GM23338 (cell line): ENCODE measurements around the gene GPX7. TPM values are rescaled to one million over a fixed set of nuclear protein-coding genes. Genes with fewer than 3 reads are reported as not detected.

Experiments
- ATAC-seq: fragments of 200-7000 bp; cut with Tn5 transposase; 3 replicates; pipeline ENCODE4 v1.9.1; 2020
- DNase-seq: peaks from one replicate; pipeline ENCODE4 v3.0.0-alpha.2; 2015; ENCODE audit warnings: low spot score
- H2AFZ ChIP-seq: fragments of 200-600 bp; sonication (generic); 2 replicates; pipeline ENCODE4 v1.8.0; 2016; ENCODE audit warnings: antibody characterized with exemption, mild to moderate bottlenecking, moderate library complexity
- H3F3A ChIP-seq: fragments of 200-600 bp; sonication (generic); replicated peaks from 2 replicates; pipeline ENCODE4 v1.8.0; 2017; ENCODE audit warnings: antibody characterized with exemption, mixed run types, low read depth
- H3K27ac ChIP-seq: fragments of 200-600 bp; sonication (generic); 2 replicates; pipeline ENCODE4 v1.6.1; 2016; ENCODE audit warnings: low read depth
- H3K27me3 ChIP-seq: fragments of 200-600 bp; sonication (generic); 2 replicates; pipeline ENCODE4 v1.8.0; 2016; ENCODE audit warnings: mild to moderate bottlenecking, mixed run types, moderate library complexity; ENCODE audit not compliant: insufficient read depth
- H3K36me3 ChIP-seq: fragments of 200-600 bp; sonication (generic); 2 replicates; pipeline ENCODE4 v1.8.0; 2016; ENCODE audit warnings: mild to moderate bottlenecking; ENCODE audit not compliant: insufficient read depth
- H3K4me1 ChIP-seq: fragments of 200-600 bp; sonication (generic); 2 replicates; pipeline ENCODE4 v1.8.0; 2016; ENCODE audit warnings: mild to moderate bottlenecking, moderate library complexity; ENCODE audit not compliant: insufficient read depth
- H3K4me2 ChIP-seq: fragments of 200-600 bp; sonication (generic); 2 replicates; pipeline ENCODE4 v1.7.1; 2017; ENCODE audit warnings: mixed run types
- H3K4me3 ChIP-seq: fragments of 200-600 bp; sonication (generic); 2 replicates; pipeline ENCODE4 v1.6.1; 2016; ENCODE audit warnings: mixed run types
- H3K79me2 ChIP-seq: fragments of 200-600 bp; sonication (generic); replicated peaks from 2 replicates; pipeline ENCODE4 v1.8.0; 2017; ENCODE audit warnings: mild to moderate bottlenecking; ENCODE audit not compliant: insufficient read depth
- H3K9me2 ChIP-seq: fragments of 200-600 bp; sonication (generic); 2 replicates; pipeline ENCODE4 v1.8.0; 2017; ENCODE audit not compliant: insufficient read depth
- H4K20me1 ChIP-seq: fragments of 200-600 bp; sonication (generic); replicated peaks from 2 replicates; pipeline ENCODE4 v1.8.0; 2017; ENCODE audit warnings: mild to moderate bottlenecking; ENCODE audit not compliant: insufficient read depth
- H3K27ac Mint-ChIP-seq: 2 replicates; pipeline ENCODE4 v1.8.0; 2020; ENCODE audit warnings: inconsistent platforms, mild to moderate bottlenecking, moderate library complexity, mixed read lengths
- H3K27me3 Mint-ChIP-seq: 3 replicates; pipeline ENCODE4 v1.8.0; 2022; ENCODE audit warnings: low read depth, mild to moderate bottlenecking, moderate library complexity, mixed read lengths, inconsistent platforms; ENCODE audit not compliant: insufficient read depth, poor library complexity
- H3K36me3 Mint-ChIP-seq: 3 replicates; pipeline ENCODE4 v1.8.0; 2021; ENCODE audit warnings: low read depth, mild to moderate bottlenecking, inconsistent platforms, moderate library complexity, mixed read lengths
- H3K4me1 Mint-ChIP-seq: 3 replicates; pipeline ENCODE4 v1.8.0; 2020; ENCODE audit warnings: mild to moderate bottlenecking, inconsistent platforms, mixed read lengths
- H3K4me3 Mint-ChIP-seq: 3 replicates; pipeline ENCODE4 v1.8.0; 2021; ENCODE audit warnings: moderate library complexity, mild to moderate bottlenecking, inconsistent platforms, mixed read lengths
- H3K9me3 Mint-ChIP-seq: 3 replicates; pipeline ENCODE4 v1.8.0; 2020; ENCODE audit warnings: moderate library complexity, mild to moderate bottlenecking, inconsistent platforms, mixed read lengths
- polyA plus RNA-seq: library from polyadenylated mRNA; unstranded; fragments of >200 nt; fragmentation: Nextera tagmentation; extraction: Ambion mirVana; gene quantifications from 2 replicates; pipeline ENCODE4 v1.2.1, GENCODE V29; 2016
- total RNA-seq: library from RNA; depleted of rRNA; stranded (reverse); fragments of >200 nt; shearing (Covaris generic); gene quantifications from 2 replicates; pipeline ENCODE4 v1.2.3, GENCODE V29; 2014
- TF ChIP-seq, protein P1 (sequence below): fragments of 250-450 bp; sonication (Bioruptor Pico); IDR thresholded peaks from 2 replicates; pipeline ENCODE4 v1.5.0; 2020; ENCODE audit warnings: mild to moderate bottlenecking, moderate library complexity
- TF ChIP-seq, protein P2 (sequence below): IDR thresholded peaks from 2 replicates; pipeline ENCODE4 v1.6.1; 2016; ENCODE audit warnings: antibody characterized with exemption
- TF ChIP-seq, protein P3 (sequence below), 2 experiments: fragments of 200-600 bp in 1 of 2; sonication (generic) in 1 of 2; conservative IDR thresholded peaks; 2 replicates each; pipeline versions ENCODE4 v1.5.1 to v1.6.1; 2016 to 2017; ENCODE audit warnings: antibody characterized with exemption in 2 of 2, low read depth in 2 of 2, mild to moderate bottlenecking in 2 of 2, moderate library complexity in 1 of 2
- TF ChIP-seq, protein P4 (sequence below): IDR thresholded peaks from one replicate; pipeline ENCODE4 v1.6.1; 2018; ENCODE audit warnings: antibody characterized with exemption; ENCODE audit not compliant: unreplicated experiment

Gene GPX7
- total and polyA plus RNA-seq, 2 experiments from 2014 or later = 12.8 to 20.9 TPM

GRCh38 chr1:52598729-52599128 is 3.4 kb upstream of the GPX7 start (continued):
- TF ChIP-seq, protein P1, sequence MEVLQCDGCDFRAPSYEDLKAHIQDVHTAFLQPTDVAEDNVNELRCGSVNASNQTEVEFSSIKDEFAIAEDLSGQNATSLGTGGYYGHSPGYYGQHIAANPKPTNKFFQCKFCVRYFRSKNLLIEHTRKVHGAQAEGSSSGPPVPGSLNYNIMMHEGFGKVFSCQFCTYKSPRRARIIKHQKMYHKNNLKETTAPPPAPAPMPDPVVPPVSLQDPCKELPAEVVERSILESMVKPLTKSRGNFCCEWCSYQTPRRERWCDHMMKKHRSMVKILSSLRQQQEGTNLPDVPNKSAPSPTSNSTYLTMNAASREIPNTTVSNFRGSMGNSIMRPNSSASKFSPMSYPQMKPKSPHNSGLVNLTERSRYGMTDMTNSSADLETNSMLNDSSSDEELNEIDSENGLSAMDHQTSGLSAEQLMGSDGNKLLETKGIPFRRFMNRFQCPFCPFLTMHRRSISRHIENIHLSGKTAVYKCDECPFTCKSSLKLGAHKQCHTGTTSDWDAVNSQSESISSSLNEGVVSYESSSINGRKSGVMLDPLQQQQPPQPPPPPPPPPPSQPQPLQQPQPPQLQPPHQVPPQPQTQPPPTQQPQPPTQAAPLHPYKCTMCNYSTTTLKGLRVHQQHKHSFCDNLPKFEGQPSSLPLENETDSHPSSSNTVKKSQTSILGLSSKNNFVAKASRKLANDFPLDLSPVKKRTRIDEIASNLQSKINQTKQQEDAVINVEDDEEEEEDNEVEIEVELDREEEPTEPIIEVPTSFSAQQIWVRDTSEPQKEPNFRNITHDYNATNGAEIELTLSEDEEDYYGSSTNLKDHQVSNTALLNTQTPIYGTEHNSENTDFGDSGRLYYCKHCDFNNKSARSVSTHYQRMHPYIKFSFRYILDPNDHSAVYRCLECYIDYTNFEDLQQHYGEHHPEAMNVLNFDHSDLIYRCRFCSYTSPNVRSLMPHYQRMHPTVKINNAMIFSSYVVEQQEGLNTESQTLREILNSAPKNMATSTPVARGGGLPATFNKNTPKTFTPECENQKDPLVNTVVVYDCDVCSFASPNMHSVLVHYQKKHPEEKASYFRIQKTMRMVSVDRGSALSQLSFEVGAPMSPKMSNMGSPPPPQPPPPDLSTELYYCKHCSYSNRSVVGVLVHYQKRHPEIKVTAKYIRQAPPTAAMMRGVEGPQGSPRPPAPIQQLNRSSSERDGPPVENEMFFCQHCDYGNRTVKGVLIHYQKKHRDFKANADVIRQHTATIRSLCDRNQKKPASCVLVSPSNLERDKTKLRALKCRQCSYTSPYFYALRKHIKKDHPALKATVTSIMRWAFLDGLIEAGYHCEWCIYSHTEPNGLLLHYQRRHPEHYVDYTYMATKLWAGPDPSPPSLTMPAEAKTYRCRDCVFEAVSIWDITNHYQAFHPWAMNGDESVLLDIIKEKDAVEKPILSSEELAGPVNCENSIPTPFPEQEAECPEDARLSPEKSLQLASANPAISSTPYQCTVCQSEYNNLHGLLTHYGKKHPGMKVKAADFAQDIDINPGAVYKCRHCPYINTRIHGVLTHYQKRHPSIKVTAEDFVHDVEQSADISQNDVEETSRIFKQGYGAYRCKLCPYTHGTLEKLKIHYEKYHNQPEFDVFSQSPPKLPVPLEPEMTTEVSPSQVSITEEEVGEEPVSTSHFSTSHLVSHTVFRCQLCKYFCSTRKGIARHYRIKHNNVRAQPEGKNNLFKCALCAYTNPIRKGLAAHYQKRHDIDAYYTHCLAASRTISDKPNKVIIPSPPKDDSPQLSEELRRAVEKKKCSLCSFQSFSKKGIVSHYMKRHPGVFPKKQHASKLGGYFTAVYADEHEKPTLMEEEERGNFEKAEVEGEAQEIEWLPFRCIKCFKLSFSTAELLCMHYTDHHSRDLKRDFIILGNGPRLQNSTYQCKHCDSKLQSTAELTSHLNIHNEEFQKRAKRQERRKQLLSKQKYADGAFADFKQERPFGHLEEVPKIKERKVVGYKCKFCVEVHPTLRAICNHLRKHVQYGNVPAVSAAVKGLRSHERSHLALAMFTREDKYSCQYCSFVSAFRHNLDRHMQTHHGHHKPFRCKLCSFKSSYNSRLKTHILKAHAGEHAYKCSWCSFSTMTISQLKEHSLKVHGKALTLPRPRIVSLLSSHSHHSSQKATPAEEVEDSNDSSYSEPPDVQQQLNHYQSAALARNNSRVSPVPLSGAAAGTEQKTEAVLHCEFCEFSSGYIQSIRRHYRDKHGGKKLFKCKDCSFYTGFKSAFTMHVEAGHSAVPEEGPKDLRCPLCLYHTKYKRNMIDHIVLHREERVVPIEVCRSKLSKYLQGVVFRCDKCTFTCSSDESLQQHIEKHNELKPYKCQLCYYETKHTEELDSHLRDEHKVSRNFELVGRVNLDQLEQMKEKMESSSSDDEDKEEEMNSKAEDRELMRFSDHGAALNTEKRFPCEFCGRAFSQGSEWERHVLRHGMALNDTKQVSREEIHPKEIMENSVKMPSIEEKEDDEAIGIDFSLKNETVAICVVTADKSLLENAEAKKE (CRISPR knock-in tag) = no peak
- TF ChIP-seq, protein P2, sequence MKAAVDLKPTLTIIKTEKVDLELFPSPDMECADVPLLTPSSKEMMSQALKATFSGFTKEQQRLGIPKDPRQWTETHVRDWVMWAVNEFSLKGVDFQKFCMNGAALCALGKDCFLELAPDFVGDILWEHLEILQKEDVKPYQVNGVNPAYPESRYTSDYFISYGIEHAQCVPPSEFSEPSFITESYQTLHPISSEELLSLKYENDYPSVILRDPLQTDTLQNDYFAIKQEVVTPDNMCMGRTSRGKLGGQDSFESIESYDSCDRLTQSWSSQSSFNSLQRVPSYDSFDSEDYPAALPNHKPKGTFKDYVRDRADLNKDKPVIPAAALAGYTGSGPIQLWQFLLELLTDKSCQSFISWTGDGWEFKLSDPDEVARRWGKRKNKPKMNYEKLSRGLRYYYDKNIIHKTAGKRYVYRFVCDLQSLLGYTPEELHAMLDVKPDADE = no peak
- TF ChIP-seq, protein P3, sequence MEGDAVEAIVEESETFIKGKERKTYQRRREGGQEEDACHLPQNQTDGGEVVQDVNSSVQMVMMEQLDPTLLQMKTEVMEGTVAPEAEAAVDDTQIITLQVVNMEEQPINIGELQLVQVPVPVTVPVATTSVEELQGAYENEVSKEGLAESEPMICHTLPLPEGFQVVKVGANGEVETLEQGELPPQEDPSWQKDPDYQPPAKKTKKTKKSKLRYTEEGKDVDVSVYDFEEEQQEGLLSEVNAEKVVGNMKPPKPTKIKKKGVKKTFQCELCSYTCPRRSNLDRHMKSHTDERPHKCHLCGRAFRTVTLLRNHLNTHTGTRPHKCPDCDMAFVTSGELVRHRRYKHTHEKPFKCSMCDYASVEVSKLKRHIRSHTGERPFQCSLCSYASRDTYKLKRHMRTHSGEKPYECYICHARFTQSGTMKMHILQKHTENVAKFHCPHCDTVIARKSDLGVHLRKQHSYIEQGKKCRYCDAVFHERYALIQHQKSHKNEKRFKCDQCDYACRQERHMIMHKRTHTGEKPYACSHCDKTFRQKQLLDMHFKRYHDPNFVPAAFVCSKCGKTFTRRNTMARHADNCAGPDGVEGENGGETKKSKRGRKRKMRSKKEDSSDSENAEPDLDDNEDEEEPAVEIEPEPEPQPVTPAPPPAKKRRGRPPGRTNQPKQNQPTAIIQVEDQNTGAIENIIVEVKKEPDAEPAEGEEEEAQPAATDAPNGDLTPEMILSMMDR (conservative IDR thresholded peaks at IDR 0.05; ENCODE audit: low read depth in 2 of 2) = no peak

DNA sequence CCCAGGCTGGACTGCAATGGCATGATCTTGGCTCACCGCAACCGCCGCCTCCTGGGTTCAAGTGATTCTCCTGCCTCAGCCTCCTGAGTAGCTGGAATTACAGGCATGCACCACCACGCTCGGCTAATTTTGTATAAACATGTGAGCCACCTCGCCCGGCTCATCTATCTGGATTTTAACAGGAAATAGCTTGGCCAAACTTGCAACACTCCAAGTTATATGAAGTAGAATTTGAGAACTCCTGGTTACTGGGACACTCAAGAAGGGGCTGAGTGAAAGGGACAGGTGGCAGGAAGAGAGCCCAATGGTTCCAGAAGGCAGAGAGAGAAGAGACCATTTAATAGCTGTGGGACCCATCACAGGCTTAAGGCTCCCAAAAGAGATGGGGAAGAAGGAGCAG is 2.9 kb upstream of the GPX7 start:
- Mint-ChIP-seq H3K36me3 (no peaks in the 10 kb centered on the region), H3K27ac (no peak overlapping the region)
- no peaks in the 10 kb centered on the region; the same call in 1 of the 2 replicates for H4K20me1 ChIP-seq
- TF ChIP-seq, protein P2 = no peak
- TF ChIP-seq, protein P4, sequence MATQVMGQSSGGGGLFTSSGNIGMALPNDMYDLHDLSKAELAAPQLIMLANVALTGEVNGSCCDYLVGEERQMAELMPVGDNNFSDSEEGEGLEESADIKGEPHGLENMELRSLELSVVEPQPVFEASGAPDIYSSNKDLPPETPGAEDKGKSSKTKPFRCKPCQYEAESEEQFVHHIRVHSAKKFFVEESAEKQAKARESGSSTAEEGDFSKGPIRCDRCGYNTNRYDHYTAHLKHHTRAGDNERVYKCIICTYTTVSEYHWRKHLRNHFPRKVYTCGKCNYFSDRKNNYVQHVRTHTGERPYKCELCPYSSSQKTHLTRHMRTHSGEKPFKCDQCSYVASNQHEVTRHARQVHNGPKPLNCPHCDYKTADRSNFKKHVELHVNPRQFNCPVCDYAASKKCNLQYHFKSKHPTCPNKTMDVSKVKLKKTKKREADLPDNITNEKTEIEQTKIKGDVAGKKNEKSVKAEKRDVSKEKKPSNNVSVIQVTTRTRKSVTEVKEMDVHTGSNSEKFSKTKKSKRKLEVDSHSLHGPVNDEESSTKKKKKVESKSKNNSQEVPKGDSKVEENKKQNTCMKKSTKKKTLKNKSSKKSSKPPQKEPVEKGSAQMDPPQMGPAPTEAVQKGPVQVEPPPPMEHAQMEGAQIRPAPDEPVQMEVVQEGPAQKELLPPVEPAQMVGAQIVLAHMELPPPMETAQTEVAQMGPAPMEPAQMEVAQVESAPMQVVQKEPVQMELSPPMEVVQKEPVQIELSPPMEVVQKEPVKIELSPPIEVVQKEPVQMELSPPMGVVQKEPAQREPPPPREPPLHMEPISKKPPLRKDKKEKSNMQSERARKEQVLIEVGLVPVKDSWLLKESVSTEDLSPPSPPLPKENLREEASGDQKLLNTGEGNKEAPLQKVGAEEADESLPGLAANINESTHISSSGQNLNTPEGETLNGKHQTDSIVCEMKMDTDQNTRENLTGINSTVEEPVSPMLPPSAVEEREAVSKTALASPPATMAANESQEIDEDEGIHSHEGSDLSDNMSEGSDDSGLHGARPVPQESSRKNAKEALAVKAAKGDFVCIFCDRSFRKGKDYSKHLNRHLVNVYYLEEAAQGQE = no peak

More for the DNA sequence above, 2.9 kb upstream of the GPX7 start:
- H3K4me1 Mint-ChIP-seq = peaks cover 10% of the 10 kb centered on the region
- no peak overlapping the region for H2AFZ ChIP-seq
- H3K4me2 ChIP-seq = no peak overlapping the region
- H3K4me1 ChIP-seq = 0 out of 2 replicates have a peak, but pooled peaks cover 10% of the 10 kb centered on the region
- H3K27me3 ChIP-seq = peaks cover 42% of the 10 kb centered on the region
- H3F3A ChIP-seq = no peaks in the 10 kb centered on the region; the same call in 1 of the 2 replicates
- peaks cover 35% of the 10 kb centered on the region for H3K27me3 Mint-ChIP-seq
- H3K4me3 ChIP-seq = no peak overlapping the region
- H3K27ac ChIP-seq = no peak overlapping the region
- peaks cover 3% of the 10 kb centered on the region; the same call in 1 of the 3 replicates for H3K9me3 Mint-ChIP-seq
- no peak overlapping the region for H3K4me3 Mint-ChIP-seq
- no peaks in the 10 kb centered on the region for H3K9me2 ChIP-seq
- no peak for ATAC-seq
- H3K36me3 ChIP-seq = no peaks in the 10 kb centered on the region
- H3K79me2 ChIP-seq = no peaks in the 10 kb centered on the region
- DNase-seq = no peak
